ENCODE results near the gene CPOX. TPM values are rescaled to one million over a fixed set of nuclear protein-coding genes. Genes with fewer than 3 reads are reported as not detected.

The CPOX gene
- total and polyA plus RNA-seq, 10 of the 15 experiments (the other 5 are each of a cell fraction or from before 2014, with no cell fraction given), result 40.7 to 72.6 (median 64.5) TPM

DNA sequence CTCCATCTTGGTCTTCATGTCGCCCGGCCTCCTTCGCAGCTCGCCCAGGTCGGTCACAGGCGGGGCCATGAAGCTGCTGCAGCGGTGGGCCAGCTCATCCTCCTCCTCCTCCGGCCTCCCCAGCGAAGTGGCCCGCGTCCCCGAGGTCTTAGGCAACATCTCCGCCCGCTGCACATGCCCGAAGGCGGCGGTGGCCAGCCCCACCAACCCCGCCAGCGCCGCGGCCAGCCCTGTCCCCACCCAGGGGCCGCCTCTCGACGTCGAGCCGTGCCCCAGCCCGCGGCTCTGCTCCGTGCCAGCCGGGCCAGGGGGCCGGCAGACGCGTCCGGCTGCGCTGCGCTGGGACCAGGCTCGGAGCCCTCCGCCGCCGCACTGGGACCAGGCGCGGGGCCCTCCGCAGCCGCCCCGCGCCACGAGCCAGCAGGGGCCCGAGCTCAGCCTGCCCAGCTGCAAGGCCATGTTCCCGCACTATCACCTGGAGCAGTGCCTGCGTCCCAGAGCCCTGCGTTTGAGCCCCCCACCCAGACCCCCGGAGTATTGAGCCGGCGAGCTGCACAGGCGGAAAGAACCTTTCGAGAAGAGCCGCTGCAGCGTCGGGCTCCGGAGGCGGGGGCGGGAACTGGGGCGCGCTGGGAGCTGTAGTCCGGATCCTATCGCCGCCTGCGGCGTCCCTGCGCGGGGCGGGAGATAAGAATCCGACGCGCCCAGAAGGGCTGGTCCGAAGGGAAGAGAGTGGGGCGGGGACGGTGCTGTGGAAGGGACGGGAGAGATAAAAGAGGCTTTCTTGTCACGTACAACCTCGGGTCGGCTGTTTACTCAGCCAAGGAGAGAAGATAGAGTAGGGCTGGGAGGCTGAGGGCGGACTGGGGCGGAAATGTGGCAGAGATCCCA, at the start of gene CPOX (continued):
- TF ChIP-seq, protein P1, sequence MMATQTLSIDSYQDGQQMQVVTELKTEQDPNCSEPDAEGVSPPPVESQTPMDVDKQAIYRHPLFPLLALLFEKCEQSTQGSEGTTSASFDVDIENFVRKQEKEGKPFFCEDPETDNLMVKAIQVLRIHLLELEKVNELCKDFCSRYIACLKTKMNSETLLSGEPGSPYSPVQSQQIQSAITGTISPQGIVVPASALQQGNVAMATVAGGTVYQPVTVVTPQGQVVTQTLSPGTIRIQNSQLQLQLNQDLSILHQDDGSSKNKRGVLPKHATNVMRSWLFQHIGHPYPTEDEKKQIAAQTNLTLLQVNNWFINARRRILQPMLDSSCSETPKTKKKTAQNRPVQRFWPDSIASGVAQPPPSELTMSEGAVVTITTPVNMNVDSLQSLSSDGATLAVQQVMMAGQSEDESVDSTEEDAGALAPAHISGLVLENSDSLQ (IDR thresholded peaks at IDR 0.05), result no peak; the same call in 1 of the 2 replicates
- TF ChIP-seq SPI1 (IDR thresholded peaks at IDR 0.05; ENCODE audit: borderline replicate concordance, insufficient read depth, low read depth, low read length), result no peak
- no peak for TF ChIP-seq FOXK2 (IDR thresholded peaks at IDR 0.05)
- no peak for TF ChIP-seq ESRRA (IDR thresholded peaks at IDR 0.05; ENCODE audit: low read length)
- peak; percentile 36 for TF ChIP-seq SP1 (IDR thresholded peaks at IDR 0.05; ENCODE audit: low read depth, low read length)
- no peak for TF ChIP-seq BRCA1 (IDR thresholded peaks at IDR 0.05; ENCODE audit: low read depth, low read length)
- peak in 1 of 2 experiments; percentile 100; a peak in 2 of 3 replicates for TF ChIP-seq EGR1 (IDR thresholded peaks at IDR 0.05; ENCODE audit: borderline replicate concordance in 1 of 2, low read depth in 2 of 2, low read length in 2 of 2)
- TF ChIP-seq, protein P2, sequence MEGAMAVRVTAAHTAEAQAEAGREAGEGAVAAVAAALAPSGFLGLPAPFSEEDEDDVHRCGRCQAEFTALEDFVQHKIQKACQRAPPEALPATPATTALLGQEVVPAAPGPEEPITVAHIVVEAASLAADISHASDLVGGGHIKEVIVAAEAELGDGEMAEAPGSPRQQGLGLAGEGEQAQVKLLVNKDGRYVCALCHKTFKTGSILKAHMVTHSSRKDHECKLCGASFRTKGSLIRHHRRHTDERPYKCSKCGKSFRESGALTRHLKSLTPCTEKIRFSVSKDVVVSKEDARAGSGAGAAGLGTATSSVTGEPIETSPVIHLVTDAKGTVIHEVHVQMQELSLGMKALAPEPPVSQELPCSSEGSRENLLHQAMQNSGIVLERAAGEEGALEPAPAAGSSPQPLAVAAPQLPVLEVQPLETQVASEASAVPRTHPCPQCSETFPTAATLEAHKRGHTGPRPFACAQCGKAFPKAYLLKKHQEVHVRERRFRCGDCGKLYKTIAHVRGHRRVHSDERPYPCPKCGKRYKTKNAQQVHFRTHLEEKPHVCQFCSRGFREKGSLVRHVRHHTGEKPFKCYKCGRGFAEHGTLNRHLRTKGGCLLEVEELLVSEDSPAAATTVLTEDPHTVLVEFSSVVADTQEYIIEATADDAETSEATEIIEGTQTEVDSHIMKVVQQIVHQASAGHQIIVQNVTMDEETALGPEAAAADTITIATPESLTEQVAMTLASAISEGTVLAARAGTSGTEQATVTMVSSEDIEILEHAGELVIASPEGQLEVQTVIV (IDR thresholded peaks at IDR 0.05; ENCODE audit: borderline replicate concordance, partially characterized antibody), result peak; percentile 10
- TF ChIP-seq, protein P3, sequence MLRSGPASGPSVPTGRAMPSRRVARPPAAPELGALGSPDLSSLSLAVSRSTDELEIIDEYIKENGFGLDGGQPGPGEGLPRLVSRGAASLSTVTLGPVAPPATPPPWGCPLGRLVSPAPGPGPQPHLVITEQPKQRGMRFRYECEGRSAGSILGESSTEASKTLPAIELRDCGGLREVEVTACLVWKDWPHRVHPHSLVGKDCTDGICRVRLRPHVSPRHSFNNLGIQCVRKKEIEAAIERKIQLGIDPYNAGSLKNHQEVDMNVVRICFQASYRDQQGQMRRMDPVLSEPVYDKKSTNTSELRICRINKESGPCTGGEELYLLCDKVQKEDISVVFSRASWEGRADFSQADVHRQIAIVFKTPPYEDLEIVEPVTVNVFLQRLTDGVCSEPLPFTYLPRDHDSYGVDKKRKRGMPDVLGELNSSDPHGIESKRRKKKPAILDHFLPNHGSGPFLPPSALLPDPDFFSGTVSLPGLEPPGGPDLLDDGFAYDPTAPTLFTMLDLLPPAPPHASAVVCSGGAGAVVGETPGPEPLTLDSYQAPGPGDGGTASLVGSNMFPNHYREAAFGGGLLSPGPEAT (IDR thresholded peaks at IDR 0.05; ENCODE audit: low read depth), result peak; percentile 76
- TF ChIP-seq SIX5 (IDR thresholded peaks at IDR 0.05; ENCODE audit: low read depth, low read length, severe bottlenecking), result peak; percentile 82
- peak; percentile 85 for TF ChIP-seq CREB1 (IDR thresholded peaks at IDR 0.05; ENCODE audit: low read depth)
- peak; percentile 87 for TF ChIP-seq LARP7 (IDR thresholded peaks at IDR 0.05)
- TF ChIP-seq STAT3 (IDR thresholded peaks at IDR 0.05; ENCODE audit: low read depth, low read length), result no peak
- TF ChIP-seq NBN (IDR thresholded peaks at IDR 0.05), result peak; percentile 92
- TF ChIP-seq, protein P4, sequence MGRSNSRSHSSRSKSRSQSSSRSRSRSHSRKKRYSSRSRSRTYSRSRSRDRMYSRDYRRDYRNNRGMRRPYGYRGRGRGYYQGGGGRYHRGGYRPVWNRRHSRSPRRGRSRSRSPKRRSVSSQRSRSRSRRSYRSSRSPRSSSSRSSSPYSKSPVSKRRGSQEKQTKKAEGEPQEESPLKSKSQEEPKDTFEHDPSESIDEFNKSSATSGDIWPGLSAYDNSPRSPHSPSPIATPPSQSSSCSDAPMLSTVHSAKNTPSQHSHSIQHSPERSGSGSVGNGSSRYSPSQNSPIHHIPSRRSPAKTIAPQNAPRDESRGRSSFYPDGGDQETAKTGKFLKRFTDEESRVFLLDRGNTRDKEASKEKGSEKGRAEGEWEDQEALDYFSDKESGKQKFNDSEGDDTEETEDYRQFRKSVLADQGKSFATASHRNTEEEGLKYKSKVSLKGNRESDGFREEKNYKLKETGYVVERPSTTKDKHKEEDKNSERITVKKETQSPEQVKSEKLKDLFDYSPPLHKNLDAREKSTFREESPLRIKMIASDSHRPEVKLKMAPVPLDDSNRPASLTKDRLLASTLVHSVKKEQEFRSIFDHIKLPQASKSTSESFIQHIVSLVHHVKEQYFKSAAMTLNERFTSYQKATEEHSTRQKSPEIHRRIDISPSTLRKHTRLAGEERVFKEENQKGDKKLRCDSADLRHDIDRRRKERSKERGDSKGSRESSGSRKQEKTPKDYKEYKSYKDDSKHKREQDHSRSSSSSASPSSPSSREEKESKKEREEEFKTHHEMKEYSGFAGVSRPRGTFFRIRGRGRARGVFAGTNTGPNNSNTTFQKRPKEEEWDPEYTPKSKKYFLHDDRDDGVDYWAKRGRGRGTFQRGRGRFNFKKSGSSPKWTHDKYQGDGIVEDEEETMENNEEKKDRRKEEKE (IDR thresholded peaks at IDR 0.05), result no peak
- TF ChIP-seq SMAD5 (IDR thresholded peaks at IDR 0.05; ENCODE audit: low read depth), result 0 out of 2 replicates have a peak, but pooled peaks have one; percentile 55

Measured in GM12878 (cell line).